NCI-H1092 (cell line): ENCODE results near the gene SERPINA6.
"Not testable (repeated sequence)": the region's sequence is repeated elsewhere in the genome, so short reads cannot be mapped to it uniquely, and the experiment has no call there.

Experiments
- DNase-seq: peaks from one replicate; lab custom pipeline; 2025; lab: John Stamatoyannopoulos, UW

The SERPINA6 gene

GRCh38 chr14:94291906-94292525 lies 31.1 kb downstream of the SERPINA6 start:
- no peak for DNase-seq

GRCh38 chr14:94291159-94291905 lies 31.8 kb downstream of the SERPINA6 start:
- no peak for DNase-seq

DNA sequence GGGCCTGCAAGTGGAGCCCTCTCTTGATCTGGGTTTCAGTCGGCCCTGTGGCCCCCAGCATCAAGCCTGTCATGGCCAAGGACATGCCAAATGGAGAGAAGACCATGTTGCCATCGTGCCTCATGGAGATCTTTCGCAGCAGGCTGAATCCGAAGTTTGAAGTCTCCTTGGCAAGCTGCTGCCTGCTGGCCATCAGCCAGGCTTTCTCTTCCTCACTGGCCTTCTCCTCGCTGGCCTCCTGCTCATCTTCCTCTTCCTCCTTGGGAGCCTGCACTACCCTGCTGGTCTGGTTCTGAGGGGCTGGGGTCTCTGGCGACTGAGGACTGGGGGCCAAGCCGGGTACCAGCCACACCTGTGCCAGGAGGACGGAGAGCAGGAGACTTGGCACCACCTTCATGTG lies 32.9 kb downstream of the SERPINA6 start:
- DNase-seq, result no peak

DNA sequence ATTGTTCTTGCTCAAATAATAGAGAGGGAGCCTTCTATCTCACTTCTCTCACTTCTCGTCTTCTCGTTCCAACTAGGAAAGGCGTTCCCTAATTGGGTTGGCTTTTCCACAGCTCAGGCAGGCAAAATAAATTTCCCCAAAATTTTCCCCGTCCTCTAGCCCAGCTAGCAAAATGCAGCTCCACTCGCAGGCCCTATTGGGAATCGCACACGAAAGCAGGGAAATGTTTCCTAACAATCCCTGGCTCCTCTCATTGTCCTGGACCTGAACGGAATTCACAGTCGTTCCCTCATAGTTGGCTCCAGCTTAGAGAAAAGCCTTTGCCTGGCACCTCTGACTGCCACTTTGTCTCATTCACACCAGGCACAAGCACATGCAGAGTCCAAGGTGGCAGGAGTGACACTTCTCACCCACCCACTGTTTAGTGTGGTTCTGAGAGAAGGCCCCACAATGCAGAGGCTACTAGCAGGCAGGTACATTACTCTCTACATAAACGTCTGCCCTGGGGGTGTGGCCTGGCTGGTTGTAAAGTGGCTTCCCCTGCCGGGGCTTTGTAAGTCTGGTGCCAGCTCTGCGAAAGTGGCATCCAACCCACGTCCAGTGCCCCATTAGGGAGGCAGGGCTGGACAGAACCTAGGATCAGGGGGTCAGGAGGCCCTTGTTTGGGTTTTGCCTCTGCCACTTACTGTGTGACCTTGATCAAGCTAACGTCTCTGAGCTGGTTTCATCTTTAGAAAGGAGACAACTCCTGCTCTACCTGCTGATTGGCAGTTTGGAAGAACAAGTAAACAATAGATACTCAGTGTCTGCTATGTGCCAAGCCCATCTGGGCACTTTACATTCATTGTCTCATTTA lies 34.3 kb downstream of the SERPINA6 start:
- DNase-seq, result no peak

- no peak for DNase-seq
Measured at GRCh38 chr14:94285158-94285557, 38.0 kb downstream of the SERPINA6 start.

DNA sequence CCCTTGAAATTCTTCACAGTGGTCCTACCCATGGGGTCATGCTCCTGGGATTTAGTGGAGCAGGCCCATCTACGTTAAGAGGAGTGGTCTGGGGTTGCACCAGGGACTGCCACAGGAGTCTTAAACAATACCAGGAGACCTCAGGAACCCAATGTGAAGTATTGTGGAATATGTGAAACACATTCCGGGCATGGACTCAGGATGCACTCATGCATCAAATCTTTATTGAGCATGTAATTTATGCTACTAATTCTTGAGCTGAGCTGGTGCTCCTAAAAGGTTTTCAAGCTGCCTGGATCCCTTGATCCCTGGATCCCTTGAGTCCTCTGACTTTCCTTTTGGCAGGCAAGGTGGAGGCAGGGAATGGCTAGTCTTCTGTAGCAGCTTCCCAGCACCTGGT lies 38.9 kb downstream of the SERPINA6 start:
- no peak for DNase-seq

- no peak for DNase-seq
Measured at GRCh38 chr14:94282991-94283723, 40.0 kb downstream of the SERPINA6 start.

DNA sequence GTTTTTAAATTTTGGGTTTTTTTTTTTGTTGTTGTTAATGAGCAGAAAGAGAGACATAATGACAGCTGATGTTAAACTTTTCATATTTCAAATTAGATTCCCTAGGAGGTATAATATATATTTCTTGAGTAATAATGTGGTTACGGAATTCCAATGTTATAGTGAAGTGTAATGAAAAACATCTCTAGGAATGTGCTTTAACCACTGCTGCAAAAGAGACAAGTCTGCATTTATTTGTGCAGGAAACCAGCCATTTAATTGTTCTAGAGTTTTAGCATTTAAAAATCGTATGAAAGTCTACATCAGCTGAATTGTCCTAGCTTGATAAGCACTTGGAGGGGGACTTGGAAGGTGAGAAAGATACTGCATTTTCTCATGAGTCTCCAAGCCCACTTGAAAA lies 44.4 kb downstream of the SERPINA6 start:
- no peak for DNase-seq

DNA sequence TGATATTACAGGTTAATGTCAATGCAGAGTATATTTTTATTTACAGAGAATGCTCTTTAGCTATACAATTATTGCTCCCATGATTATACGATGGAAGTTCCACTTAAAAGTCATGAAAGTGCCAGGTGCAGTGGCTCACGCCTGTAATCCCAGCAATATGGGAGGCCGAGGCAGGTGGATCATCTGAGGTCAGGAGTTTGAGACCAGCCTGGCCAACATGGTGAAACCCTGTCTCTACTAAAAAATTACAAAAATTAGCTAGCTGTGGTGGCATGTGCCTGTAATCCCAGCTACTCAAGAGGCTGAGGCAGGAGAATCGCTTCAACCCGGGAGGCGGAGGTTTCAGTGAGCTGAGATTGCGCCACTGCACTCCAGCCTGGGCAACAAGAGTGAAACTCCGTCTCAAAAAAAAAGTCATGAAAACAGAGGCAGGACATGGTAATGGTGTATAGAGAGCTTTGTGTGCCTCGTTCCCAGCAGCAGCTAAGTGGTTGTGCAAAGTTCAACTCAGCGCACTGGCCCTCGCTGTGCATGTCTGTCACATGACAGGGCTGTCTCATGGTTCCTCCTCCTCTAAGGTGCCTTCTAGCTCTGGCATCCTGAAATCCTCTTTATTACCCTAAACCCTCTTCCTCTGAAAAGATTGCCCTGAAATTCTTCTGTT lies 46.1 kb downstream of the SERPINA6 start:
- not testable (repeated sequence) for DNase-seq

DNA sequence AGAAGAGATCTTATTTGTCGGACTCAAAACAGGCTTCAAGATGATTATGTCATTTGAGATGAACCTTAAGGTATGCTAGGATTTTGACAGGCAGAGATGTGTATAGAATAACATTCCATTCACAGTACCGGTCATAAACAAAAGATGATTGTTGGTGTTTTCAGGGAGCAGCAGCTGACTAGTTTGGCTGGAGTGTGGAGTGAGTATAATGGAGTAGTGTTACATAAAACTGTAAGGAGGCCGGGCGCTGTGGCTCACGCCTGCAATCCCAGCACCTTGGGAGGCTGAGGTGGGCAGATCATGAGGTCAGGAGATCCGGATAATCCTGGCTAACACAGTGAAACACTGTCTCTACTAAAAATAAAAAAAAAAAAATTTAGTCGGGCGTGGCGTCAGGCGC lies 54.0 kb downstream of the SERPINA6 start:
- DNase-seq, result no peak

GRCh38 chr14:94268582-94268981 lies 54.6 kb downstream of the SERPINA6 start:
- not testable (repeated sequence) for DNase-seq

GRCh38 chr14:94267352-94267751 lies 55.8 kb downstream of the SERPINA6 start:
- no peak for DNase-seq

GRCh38 chr14:94264195-94264594 lies 58.9 kb downstream of the SERPINA6 start:
- DNase-seq, result not testable (repeated sequence)
